ENCODE measurements around the gene ZCCHC24. TPM values are rescaled to one million over a fixed set of nuclear protein-coding genes. Genes with fewer than 3 reads are reported as not detected.

Gene ZCCHC24
- total RNA-seq, 4 donors from 2014 or later: 32.8 to 122 (median 37.7) TPM

- peak overlapping the region; percentile 70 to 80 for H3K27ac ChIP-seq
- no peak for DNase-seq
- H3K9me3 ChIP-seq: no peaks in the 10 kb centered on the region
- no peaks in the 10 kb centered on the region for H3K27me3 ChIP-seq
- no peaks in the 10 kb centered on the region for H3K36me3 ChIP-seq
- intact Hi-C loops (cut with DNase I; ENCODE audit: low total_unique reads): loop anchor here (10.0 kb wide), 1 partner anchor 116 kb away; no protein-coding TSS in a partner anchor
- TF ChIP-seq CTCF (IDR thresholded peaks at IDR 0.05) (no peak), POLR2A (IDR thresholded peaks at IDR 0.05) (no peak)
- H3K4me1 ChIP-seq: peaks cover 0 to 6% of the 10 kb centered on the region in 2 donors
- no peak overlapping the region for H3K4me3 ChIP-seq
Measured at GRCh38 chr10:79491143-79491835, 45.9 kb upstream of the ZCCHC24 start.

- peak overlapping the region; percentile 70 to 80 for H3K27ac ChIP-seq
- H3K36me3 ChIP-seq: no peaks in the 10 kb centered on the region
- intact Hi-C loops (cut with DNase I; ENCODE audit: low total_unique reads): loop anchor here (10.0 kb wide), 1 partner anchor 116 kb away; no protein-coding TSS in a partner anchor
- H3K4me3 ChIP-seq: no peak overlapping the region
- DNase-seq: peak; percentile 65 to 71
- H3K27me3 ChIP-seq: no peaks in the 10 kb centered on the region
- TF ChIP-seq POLR2A (IDR thresholded peaks at IDR 0.05) (no peak), CTCF (IDR thresholded peaks at IDR 0.05) (no peak)
- no peaks in the 10 kb centered on the region for H3K9me3 ChIP-seq
- peaks cover 0 to 6% of the 10 kb centered on the region in 2 donors for H3K4me1 ChIP-seq
Measured at GRCh38 chr10:79490400-79491142, 45.1 kb upstream of the ZCCHC24 start.

GRCh38 chr10:79488870-79489269 is 43.4 kb upstream of the ZCCHC24 start:
- H3K9me3 ChIP-seq: no peaks in the 10 kb centered on the region
- H3K4me3 ChIP-seq: no peak overlapping the region
- TF ChIP-seq CTCF (IDR thresholded peaks at IDR 0.05) (no peak), POLR2A (IDR thresholded peaks at IDR 0.05) (no peak)
- H3K4me1 ChIP-seq: peaks cover 0 to 12% of the 10 kb centered on the region in 2 donors
- no peak for DNase-seq
- peak overlapping the region; percentile 80 to 91 for H3K27ac ChIP-seq
- intact Hi-C loops (cut with DNase I; ENCODE audit: low total_unique reads): no loop called here
- no peaks in the 10 kb centered on the region for H3K27me3 ChIP-seq
- no peaks in the 10 kb centered on the region for H3K36me3 ChIP-seq

GRCh38 chr10:79488336-79488735 is 42.9 kb upstream of the ZCCHC24 start:
- peak overlapping the region; percentile 80 to 91 for H3K27ac ChIP-seq
- H3K36me3 ChIP-seq: no peaks in the 10 kb centered on the region
- no peak overlapping the region for H3K4me3 ChIP-seq
- peaks cover 0 to 16% of the 10 kb centered on the region in 2 donors for H3K4me1 ChIP-seq
- H3K27me3 ChIP-seq: no peaks in the 10 kb centered on the region
- intact Hi-C loops (cut with DNase I; ENCODE audit: low total_unique reads): no loop called here
- peak; percentile 86 to 91 for DNase-seq
- TF ChIP-seq CTCF (IDR thresholded peaks at IDR 0.05): no peak
- no peak for TF ChIP-seq POLR2A (IDR thresholded peaks at IDR 0.05)
- H3K9me3 ChIP-seq: no peaks in the 10 kb centered on the region
